GM11168 (cell line): ENCODE results near the gene MCEE.
"Not testable (repeated sequence)": the region's sequence is repeated elsewhere in the genome, so short reads cannot be mapped to it uniquely, and the experiment has no call there.

Experiments
- in situ Hi-C: fragments of 300-500 bp; cut with MboI; formaldehyde crosslinking; loops from one replicate; pipeline ENCODE4 v1.12.0; 2022; ENCODE audit warnings: low sequenced_read_pairs; ENCODE audit not compliant: unreplicated experiment

MCEE gene

GRCh38 chr2:71129902-71130151, 202 bp downstream of the MCEE start:
- in situ Hi-C loops: no loop called here

GRCh38 chr2:71129114-71129901, 721 bp downstream of the MCEE start:
- in situ Hi-C loops: no loop called here

- in situ Hi-C loops: no loop called here
Observed at GRCh38 chr2:71126957-71127356, 3.1 kb downstream of the MCEE start.

- in situ Hi-C loops: no loop called here
Observed at GRCh38 chr2:71125506-71126294, 4.3 kb downstream of the MCEE start.

- in situ Hi-C loops: no loop called here
Observed at GRCh38 chr2:71122387-71123298, 7.4 kb downstream of the MCEE start.

- in situ Hi-C loops: no loop called here
Observed at GRCh38 chr2:71121479-71121878, 8.6 kb downstream of the MCEE start.

GRCh38 chr2:71120195-71120594, 9.8 kb downstream of the MCEE start:
- in situ Hi-C loops: no loop called here

GRCh38 chr2:71117063-71117462, 13.0 kb downstream of the MCEE start:
- in situ Hi-C loops: no loop called here

GRCh38 chr2:71113843-71114242, 16.2 kb downstream of the MCEE start:
- in situ Hi-C loops: no loop called here

- in situ Hi-C loops: no loop called here
Observed at GRCh38 chr2:71108091-71108490, 21.9 kb downstream of the MCEE start.

GRCh38 chr2:71106463-71106862, 23.6 kb downstream of the MCEE start:
- in situ Hi-C loops: not testable (repeated sequence)

- in situ Hi-C loops: no loop called here
Observed at GRCh38 chr2:71103809-71104208, 26.2 kb downstream of the MCEE start.

- in situ Hi-C loops: no loop called here
Observed at GRCh38 chr2:71102981-71103681, 26.9 kb downstream of the MCEE start.

- in situ Hi-C loops: no loop called here
Observed at GRCh38 chr2:71101656-71102055, 28.4 kb downstream of the MCEE start.

- in situ Hi-C loops: no loop called here
Observed at GRCh38 chr2:71100195-71100964, 29.6 kb downstream of the MCEE start.

GRCh38 chr2:71092491-71093260, 37.4 kb downstream of the MCEE start:
- in situ Hi-C loops: not testable (repeated sequence)

- in situ Hi-C loops: not testable (repeated sequence)
Observed at GRCh38 chr2:71091808-71092207, 38.2 kb downstream of the MCEE start.

- in situ Hi-C loops: not testable (repeated sequence)
Observed at GRCh38 chr2:71089475-71089874, 40.6 kb downstream of the MCEE start.
